HEK293 (cell line): Measurements from ENCODE around the gene SUPT5H.

Source experiments
- CTCF ChIA-PET: fragments of 350-600 bp; formaldehyde crosslinking; extraction: SDS; loops from one replicate; lab custom pipeline; 2021; ENCODE audit warnings: antibody characterized with exemption; lab: Yijun Ruan, JAX
- POLR2A ChIA-PET: fragments of 300-600 bp; formaldehyde crosslinking; extraction: SDS; loops from one replicate; lab custom pipeline; 2020; ENCODE audit warnings: antibody characterized with exemption, inconsistent platforms; lab: Yijun Ruan, JAX
- H3K27ac ChIP-seq: fragments of 200-500 bp; sonication (Bioruptor generic); 2 replicates; pipeline ENCODE4 v1.5.1; 2014; ENCODE audit warnings: low read depth, low read length, control low read depth, inconsistent platforms; ENCODE audit errors: extremely low read depth
- H3K36me3 ChIP-seq, 2 experiments: fragments of 200-500 bp in 1 of 2; sonication (Bioruptor generic) in 1 of 2; 1 replicate in 1 of 2; 2 replicates in 1 of 2; pipeline ENCODE4 v1.5.1; 2014 to 2017; ENCODE audit warnings: inconsistent platforms in 2 of 2, low read length in 2 of 2; ENCODE audit not compliant: control insufficient read depth in 2 of 2, insufficient read depth in 1 of 2
- H3K4me1 ChIP-seq: fragments of 200-500 bp; sonication (Bioruptor generic); 2 replicates; pipeline ENCODE4 v1.5.1; 2014; ENCODE audit warnings: mild to moderate bottlenecking, low read length, inconsistent platforms; ENCODE audit not compliant: control insufficient read depth, insufficient read depth
- H3K4me3 ChIP-seq: 2 replicates; pipeline ENCODE4 v1.5.1; 2011; ENCODE audit warnings: low read depth, mild to moderate bottlenecking, control low read depth, low read length, moderate library complexity
- H3K9me3 ChIP-seq: fragments of 200-500 bp; sonication (Bioruptor generic); 2 replicates; pipeline ENCODE4 v1.5.1; 2014; ENCODE audit warnings: low read depth, low read length, inconsistent platforms; ENCODE audit not compliant: control insufficient read depth, insufficient read depth
- EGR2 ChIP-seq: fragments of 450-650 bp; formaldehyde crosslinking; IDR thresholded peaks from 2 replicates; pipeline ENCODE4 v1.5.1; 2016; ENCODE audit warnings: low read depth, missing biosample characterization, missing genetic modification characterization
- GLIS1 ChIP-seq: fragments of 450-650 bp; formaldehyde crosslinking; IDR thresholded peaks from 2 replicates; pipeline ENCODE4 v1.5.1; 2016; ENCODE audit warnings: missing biosample characterization, missing genetic modification characterization
- KLF8 ChIP-seq: fragments of 450-650 bp; formaldehyde crosslinking; IDR thresholded peaks from 2 replicates; pipeline ENCODE4 v1.5.1; 2016; ENCODE audit warnings: missing biosample characterization, missing genetic modification characterization
- SALL2 ChIP-seq: fragments of 450-650 bp; formaldehyde crosslinking; IDR thresholded peaks from 2 replicates; pipeline ENCODE4 v1.5.0; 2017; ENCODE audit warnings: missing biosample characterization, mild to moderate bottlenecking, missing genetic modification characterization, borderline replicate concordance
- ZFHX2 ChIP-seq: fragments of 450-650 bp; formaldehyde crosslinking; conservative IDR thresholded peaks from 2 replicates; pipeline ENCODE4 v1.5.1; 2016; ENCODE audit warnings: missing biosample characterization, missing genetic modification characterization
- ZNF121 ChIP-seq: fragments of 450-650 bp; formaldehyde crosslinking; IDR thresholded peaks from 2 replicates; pipeline ENCODE4 v1.5.1; 2016; ENCODE audit warnings: missing biosample characterization, missing genetic modification characterization
- ZNF184 ChIP-seq: fragments of 450-650 bp; IDR thresholded peaks from 2 replicates; pipeline ENCODE4 v1.5.1; 2018; ENCODE audit warnings: missing biosample characterization, mild to moderate bottlenecking, missing genetic modification characterization
- ZNF214 ChIP-seq: fragments of 450-650 bp; formaldehyde crosslinking; IDR thresholded peaks from 2 replicates; pipeline ENCODE4 v1.5.1; 2017; ENCODE audit warnings: missing biosample characterization, mild to moderate bottlenecking, missing genetic modification characterization, borderline replicate concordance
- ZNF239 ChIP-seq: fragments of 450-650 bp; formaldehyde crosslinking; IDR thresholded peaks from 2 replicates; pipeline ENCODE4 v1.5.1; 2016; ENCODE audit warnings: missing biosample characterization, missing genetic modification characterization
- ZNF274 ChIP-seq, 2 experiments: fragments of 200-500 bp in 1 of 2; fragments of 450-650 bp in 1 of 2; sonication (Bioruptor generic) in 1 of 2; formaldehyde crosslinking in 1 of 2; IDR thresholded peaks; 2 replicates each; pipeline versions ENCODE4 v1.5.1 to v1.6.1; 2014 to 2016; ENCODE audit warnings: borderline replicate concordance in 1 of 2, inconsistent platforms in 1 of 2, low read length in 1 of 2, missing biosample characterization in 1 of 2, missing genetic modification characterization in 1 of 2
- ZNF366 ChIP-seq: fragments of 450-650 bp; formaldehyde crosslinking; conservative IDR thresholded peaks from 2 replicates; pipeline ENCODE4 v1.5.1; 2016; ENCODE audit warnings: missing biosample characterization, missing genetic modification characterization
- ZNF521 ChIP-seq: fragments of 450-650 bp; formaldehyde crosslinking; IDR thresholded peaks from 2 replicates; pipeline ENCODE4 v1.5.1; 2017; ENCODE audit warnings: missing biosample characterization, mild to moderate bottlenecking, missing genetic modification characterization
- ZNF561 ChIP-seq: fragments of 450-650 bp; IDR thresholded peaks from 2 replicates; pipeline ENCODE4 v1.5.1; 2018; ENCODE audit warnings: missing biosample characterization, missing genetic modification characterization, borderline replicate concordance
- ZNF600 ChIP-seq: fragments of 450-650 bp; formaldehyde crosslinking; IDR thresholded peaks from 2 replicates; pipeline ENCODE4 v1.5.1; 2016; ENCODE audit warnings: missing biosample characterization, missing genetic modification characterization
- ZNF768 ChIP-seq: fragments of 450-650 bp; formaldehyde crosslinking; IDR thresholded peaks from 2 replicates; pipeline ENCODE4 v1.5.1; 2018; ENCODE audit warnings: missing biosample characterization, mild to moderate bottlenecking, missing genetic modification characterization
- TF ChIP-seq, protein P1 (sequence below): fragments of 450-650 bp; formaldehyde crosslinking; IDR thresholded peaks from 2 replicates; pipeline ENCODE4 v1.5.1; 2016; ENCODE audit warnings: missing biosample characterization, missing genetic modification characterization
- TF ChIP-seq, protein P2 (sequence below): fragments of 450-650 bp; formaldehyde crosslinking; IDR thresholded peaks from 2 replicates; pipeline ENCODE4 v1.5.1; 2016; ENCODE audit warnings: missing biosample characterization, missing genetic modification characterization
- TF ChIP-seq, protein P3 (sequence below): fragments of 450-650 bp; formaldehyde crosslinking; IDR thresholded peaks from 2 replicates; pipeline ENCODE4 v1.5.1; 2016; ENCODE audit warnings: missing biosample characterization, missing genetic modification characterization
- TF ChIP-seq, protein P4 (sequence below): fragments of 450-650 bp; formaldehyde crosslinking; IDR thresholded peaks from 2 replicates; pipeline ENCODE4 v1.5.1; 2016; ENCODE audit warnings: missing biosample characterization, missing genetic modification characterization, borderline replicate concordance
- TF ChIP-seq, protein P5 (sequence below): fragments of 450-650 bp; formaldehyde crosslinking; IDR thresholded peaks from 2 replicates; pipeline ENCODE4 v1.5.1; 2016; ENCODE audit warnings: missing biosample characterization, missing genetic modification characterization

SUPT5H gene

DNA sequence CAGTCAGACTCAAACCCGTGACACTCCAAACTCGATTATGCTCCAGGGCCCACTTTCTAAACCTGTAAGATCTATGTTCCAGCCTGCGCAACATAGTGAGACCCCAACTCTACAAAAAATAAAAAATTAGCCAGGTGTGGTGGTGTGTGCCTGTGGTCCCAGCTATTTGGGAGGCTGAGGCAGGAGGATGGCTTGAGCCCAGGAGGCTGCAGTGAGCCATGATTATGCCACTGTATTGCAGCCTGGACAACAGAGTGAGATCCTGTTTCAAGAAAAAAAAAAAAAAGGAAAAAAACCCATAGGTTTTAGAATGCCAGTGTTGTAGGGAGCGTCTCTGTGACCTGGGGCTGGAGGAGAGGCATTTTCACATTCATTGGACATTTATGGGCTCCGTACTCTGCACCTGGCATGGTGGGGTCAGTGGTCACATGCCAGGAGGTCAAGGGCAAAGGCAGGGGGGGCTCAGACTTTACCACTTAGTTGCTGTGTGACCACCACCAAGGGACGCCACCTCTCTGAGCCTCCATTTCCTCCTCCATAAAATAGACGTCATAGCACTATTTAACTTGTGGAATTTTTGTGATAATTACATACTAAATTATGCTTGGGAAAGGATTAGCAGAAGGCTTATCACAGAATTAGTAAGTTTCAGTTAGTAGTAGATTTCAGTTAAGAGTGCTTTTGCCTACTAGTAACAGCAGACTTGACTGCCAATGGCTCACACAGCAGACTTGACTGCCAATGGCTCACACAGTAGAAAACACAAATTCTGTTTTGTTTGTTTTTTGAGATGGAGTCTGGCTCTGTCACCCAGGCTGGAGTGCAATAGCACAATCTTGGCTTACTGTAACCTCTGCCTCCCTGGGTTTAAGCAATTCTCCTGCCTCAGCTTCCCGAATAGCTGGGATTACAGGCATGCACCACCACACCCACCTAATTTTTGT lies 75.4 kb downstream of the SUPT5H start:
- ChIA-PET CTCF (interaction anchor here (0.9 to 2.8 kb wide), 6 partner anchors 10 to 123 kb away, joined by 3 to 31 read pairs (median 8); partner anchors contain the start of gene EID2B), POLR2A (interaction anchor here (0.5 to 3.5 kb wide), 9 partner anchors 10 to 1198 kb away, joined by 3 to 18 read pairs (median 5); partner anchors contain the start of genes DYRK1B, RPS16, SUPT5H and ZFP36)
- no peak overlapping the region for H3K4me3 ChIP-seq
- TF ChIP-seq, protein P1, sequence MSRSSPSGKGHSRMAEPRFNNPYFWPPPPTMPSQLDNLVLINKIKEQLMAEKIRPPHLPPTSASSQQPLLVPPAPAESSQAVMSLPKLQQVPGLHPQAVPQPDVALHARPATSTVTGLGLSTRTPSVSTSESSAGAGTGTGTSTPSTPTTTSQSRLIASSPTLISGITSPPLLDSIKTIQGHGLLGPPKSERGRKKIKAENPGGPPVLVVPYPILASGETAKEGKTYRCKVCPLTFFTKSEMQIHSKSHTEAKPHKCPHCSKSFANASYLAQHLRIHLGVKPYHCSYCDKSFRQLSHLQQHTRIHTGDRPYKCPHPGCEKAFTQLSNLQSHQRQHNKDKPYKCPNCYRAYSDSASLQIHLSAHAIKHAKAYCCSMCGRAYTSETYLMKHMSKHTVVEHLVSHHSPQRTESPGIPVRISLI (tag by site-specific recombination), result peak; percentile 44; the same call in 1 of the 2 replicates
- TF ChIP-seq ZNF768 (tag by site-specific recombination), result peak; percentile 95; the same call in 1 of the 2 replicates
- TF ChIP-seq KLF8 (tag by site-specific recombination), result no peak
- peak; percentile 72 for TF ChIP-seq ZNF600 (tag by site-specific recombination)
- TF ChIP-seq ZNF184 (tag by site-specific recombination), result no peak
- no peak for TF ChIP-seq ZNF214
- TF ChIP-seq ZNF239 (tag by site-specific recombination), result no peak
- TF ChIP-seq ZNF121 (tag by site-specific recombination), result peak; percentile 96
- peaks cover 0 to 16% of the 10 kb centered on the region in 2 experiments; a peak in 1 of 3 replicates for H3K36me3 ChIP-seq
- H3K9me3 ChIP-seq, result no peaks in the 10 kb centered on the region
- H3K4me1 ChIP-seq, result peaks cover 9% of the 10 kb centered on the region; the same call in 1 of the 2 replicates
- no peak overlapping the region for H3K27ac ChIP-seq

DNA sequence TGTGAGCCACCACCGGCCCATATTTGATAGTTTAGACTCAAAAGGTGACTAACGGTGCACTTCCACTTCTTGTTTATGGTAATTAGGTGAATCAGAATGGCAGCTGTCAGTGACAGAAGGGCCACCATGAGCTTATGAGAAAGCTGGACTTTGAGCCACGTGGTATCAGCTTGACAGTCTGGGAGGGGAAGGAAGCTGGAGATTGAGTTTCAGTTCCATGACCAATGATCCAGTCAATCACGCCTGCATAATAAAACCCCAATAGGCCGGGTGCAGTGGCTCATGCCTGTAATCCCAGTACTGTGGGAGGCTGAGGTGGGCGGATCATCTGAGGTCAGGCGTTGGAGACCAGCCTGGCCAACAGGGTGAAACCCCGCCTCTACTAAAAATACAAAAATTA lies 79.1 kb downstream of the SUPT5H start:
- ChIA-PET POLR2A (interaction anchor here (0.6 to 1.1 kb wide), 2 partner anchors 89 to 403 kb away, joined by 3 to 4 read pairs; partner anchors contain the start of gene RPS16), CTCF (interaction anchor here (0.9 to 2.2 kb wide), 5 partner anchors 9 to 148 kb away, joined by 3 to 12 read pairs (median 4); partner anchors contain the start of gene EID2)
- TF ChIP-seq EGR2 (tag by site-specific recombination) (peak; percentile 90), ZNF561 (tag by site-specific recombination) (no peak), ZFHX2 (tag by site-specific recombination) (peak; percentile 90), ZNF521 (tag by site-specific recombination) (no peak), ZNF366 (tag by site-specific recombination) (no peak), SALL2 (no peak), ZNF274 (IDR thresholded peaks at IDR 0.05; ENCODE audit: low read length) (no peak), ZNF274 (tag by site-specific recombination; IDR thresholded peaks at IDR 0.05; ENCODE audit: borderline replicate concordance) (no peak), GLIS1 (no peak)
- TF ChIP-seq, protein P2, sequence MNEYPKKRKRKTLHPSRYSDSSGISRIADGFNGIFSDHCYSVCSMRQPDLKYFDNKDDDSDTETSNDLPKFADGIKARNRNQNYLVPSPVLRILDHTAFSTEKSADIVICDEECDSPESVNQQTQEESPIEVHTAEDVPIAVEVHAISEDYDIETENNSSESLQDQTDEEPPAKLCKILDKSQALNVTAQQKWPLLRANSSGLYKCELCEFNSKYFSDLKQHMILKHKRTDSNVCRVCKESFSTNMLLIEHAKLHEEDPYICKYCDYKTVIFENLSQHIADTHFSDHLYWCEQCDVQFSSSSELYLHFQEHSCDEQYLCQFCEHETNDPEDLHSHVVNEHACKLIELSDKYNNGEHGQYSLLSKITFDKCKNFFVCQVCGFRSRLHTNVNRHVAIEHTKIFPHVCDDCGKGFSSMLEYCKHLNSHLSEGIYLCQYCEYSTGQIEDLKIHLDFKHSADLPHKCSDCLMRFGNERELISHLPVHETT (tag by site-specific recombination), result no peak
- TF ChIP-seq, protein P3, sequence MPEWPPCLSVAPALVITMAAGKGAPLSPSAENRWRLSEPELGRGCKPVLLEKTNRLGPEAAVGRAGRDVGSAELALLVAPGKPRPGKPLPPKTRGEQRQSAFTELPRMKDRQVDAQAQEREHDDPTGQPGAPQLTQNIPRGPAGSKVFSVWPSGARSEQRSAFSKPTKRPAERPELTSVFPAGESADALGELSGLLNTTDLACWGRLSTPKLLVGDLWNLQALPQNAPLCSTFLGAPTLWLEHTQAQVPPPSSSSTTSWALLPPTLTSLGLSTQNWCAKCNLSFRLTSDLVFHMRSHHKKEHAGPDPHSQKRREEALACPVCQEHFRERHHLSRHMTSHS (tag by site-specific recombination), result no peak
- TF ChIP-seq, protein P4, sequence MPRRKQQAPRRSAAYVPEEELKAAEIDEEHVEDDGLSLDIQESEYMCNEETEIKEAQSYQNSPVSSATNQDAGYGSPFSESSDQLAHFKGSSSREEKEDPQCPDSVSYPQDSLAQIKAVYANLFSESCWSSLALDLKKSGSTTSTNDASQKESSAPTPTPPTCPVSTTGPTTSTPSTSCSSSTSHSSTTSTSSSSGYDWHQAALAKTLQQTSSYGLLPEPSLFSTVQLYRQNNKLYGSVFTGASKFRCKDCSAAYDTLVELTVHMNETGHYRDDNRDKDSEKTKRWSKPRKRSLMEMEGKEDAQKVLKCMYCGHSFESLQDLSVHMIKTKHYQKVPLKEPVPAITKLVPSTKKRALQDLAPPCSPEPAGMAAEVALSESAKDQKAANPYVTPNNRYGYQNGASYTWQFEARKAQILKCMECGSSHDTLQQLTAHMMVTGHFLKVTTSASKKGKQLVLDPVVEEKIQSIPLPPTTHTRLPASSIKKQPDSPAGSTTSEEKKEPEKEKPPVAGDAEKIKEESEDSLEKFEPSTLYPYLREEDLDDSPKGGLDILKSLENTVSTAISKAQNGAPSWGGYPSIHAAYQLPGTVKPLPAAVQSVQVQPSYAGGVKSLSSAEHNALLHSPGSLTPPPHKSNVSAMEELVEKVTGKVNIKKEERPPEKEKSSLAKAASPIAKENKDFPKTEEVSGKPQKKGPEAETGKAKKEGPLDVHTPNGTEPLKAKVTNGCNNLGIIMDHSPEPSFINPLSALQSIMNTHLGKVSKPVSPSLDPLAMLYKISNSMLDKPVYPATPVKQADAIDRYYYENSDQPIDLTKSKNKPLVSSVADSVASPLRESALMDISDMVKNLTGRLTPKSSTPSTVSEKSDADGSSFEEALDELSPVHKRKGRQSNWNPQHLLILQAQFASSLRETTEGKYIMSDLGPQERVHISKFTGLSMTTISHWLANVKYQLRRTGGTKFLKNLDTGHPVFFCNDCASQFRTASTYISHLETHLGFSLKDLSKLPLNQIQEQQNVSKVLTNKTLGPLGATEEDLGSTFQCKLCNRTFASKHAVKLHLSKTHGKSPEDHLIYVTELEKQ, result peak; percentile 86; the same call in 1 of the 2 replicates
- TF ChIP-seq, protein P5, sequence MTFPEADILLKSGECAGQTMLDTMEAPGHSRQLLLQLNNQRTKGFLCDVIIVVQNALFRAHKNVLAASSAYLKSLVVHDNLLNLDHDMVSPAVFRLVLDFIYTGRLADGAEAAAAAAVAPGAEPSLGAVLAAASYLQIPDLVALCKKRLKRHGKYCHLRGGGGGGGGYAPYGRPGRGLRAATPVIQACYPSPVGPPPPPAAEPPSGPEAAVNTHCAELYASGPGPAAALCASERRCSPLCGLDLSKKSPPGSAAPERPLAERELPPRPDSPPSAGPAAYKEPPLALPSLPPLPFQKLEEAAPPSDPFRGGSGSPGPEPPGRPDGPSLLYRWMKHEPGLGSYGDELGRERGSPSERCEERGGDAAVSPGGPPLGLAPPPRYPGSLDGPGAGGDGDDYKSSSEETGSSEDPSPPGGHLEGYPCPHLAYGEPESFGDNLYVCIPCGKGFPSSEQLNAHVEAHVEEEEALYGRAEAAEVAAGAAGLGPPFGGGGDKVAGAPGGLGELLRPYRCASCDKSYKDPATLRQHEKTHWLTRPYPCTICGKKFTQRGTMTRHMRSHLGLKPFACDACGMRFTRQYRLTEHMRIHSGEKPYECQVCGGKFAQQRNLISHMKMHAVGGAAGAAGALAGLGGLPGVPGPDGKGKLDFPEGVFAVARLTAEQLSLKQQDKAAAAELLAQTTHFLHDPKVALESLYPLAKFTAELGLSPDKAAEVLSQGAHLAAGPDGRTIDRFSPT (tag by site-specific recombination), result 0 out of 2 replicates have a peak, but pooled peaks have one; percentile 36

More for the DNA sequence above, 79.1 kb downstream of the SUPT5H start:
- Histone ChIP-seq H3K36me3 (peaks cover 0 to 48% of the 10 kb centered on the region in 2 experiments; a peak in 2 of 3 replicates), H3K27ac (no peak overlapping the region), H3K4me1 (0 out of 2 replicates have a peak, but pooled peaks cover 4% of the 10 kb centered on the region), H3K4me3 (no peak overlapping the region), H3K9me3 (no peaks in the 10 kb centered on the region; the same call in 1 of the 2 replicates)
